Activated B cell treated with CpG ODN at 0.5 μM for 24 hours (primary cell): ENCODE results near the gene VSIG10L2. TPM values are rescaled to one million over a fixed set of nuclear protein-coding genes. Genes with fewer than 3 reads are reported as not detected.

Source experiments
- ATAC-seq: fragments of 200-7000 bp; cut with Tn5 transposase; one replicate; pipeline ENCODE4 v1.10.0; 2021; ENCODE audit warnings: low read depth, mild to moderate bottlenecking, moderate library complexity
- CTCF ChIA-PET: fragments of 350-600 bp; sonication (Branson Sonifier 250); formaldehyde crosslinking; loops from one replicate; lab custom pipeline; 2021; ENCODE audit warnings: antibody characterized with exemption; lab: Charles Lee
- POLR2A ChIA-PET: fragments of 350-600 bp; sonication (Branson Sonifier 250); formaldehyde crosslinking; loops from one replicate; lab custom pipeline; 2021; ENCODE audit warnings: antibody characterized with exemption; lab: Charles Lee
- DNase-seq: peaks from one replicate; pipeline ENCODE4 v3.0.0; 2022
- H3K27ac Mint-ChIP-seq: one replicate; pipeline ENCODE4 v1.8.0; 2020; ENCODE audit warnings: mixed read lengths
- H3K27me3 Mint-ChIP-seq: one replicate; pipeline ENCODE4 v1.8.0; 2021; ENCODE audit warnings: mixed read lengths
- H3K36me3 Mint-ChIP-seq: one replicate; pipeline ENCODE4 v1.8.0; 2021; ENCODE audit warnings: low read depth, mixed read lengths
- H3K4me1 Mint-ChIP-seq: one replicate; pipeline ENCODE4 v1.8.0; 2021; ENCODE audit warnings: mixed read lengths
- H3K4me3 Mint-ChIP-seq: one replicate; pipeline ENCODE4 v1.8.0; 2020; ENCODE audit warnings: mild to moderate bottlenecking, mixed read lengths
- H3K9me3 Mint-ChIP-seq: one replicate; pipeline ENCODE4 v1.8.0; 2020; ENCODE audit warnings: mixed read lengths
- intact Hi-C: fragments of 100-400 bp; cut with micrococcal nuclease; formaldehyde crosslinking; loops from one replicate; pipeline ENCODE4 v1.15.1; 2024
- total RNA-seq: library from RNA; stranded (reverse); gene quantifications from 2 replicates; pipeline ENCODE4 v1.2.3, GENCODE V29; 2022
- TF ChIP-seq, protein P1 (sequence below): fragments of 200-600 bp; IDR thresholded peaks from one replicate; pipeline ENCODE4 v1.8.0; 2022; ENCODE audit warnings: antibody characterized with exemption, mild to moderate bottlenecking

VSIG10L2 gene
- total RNA-seq, 1 donor from 2014 or later = not detected

DNA sequence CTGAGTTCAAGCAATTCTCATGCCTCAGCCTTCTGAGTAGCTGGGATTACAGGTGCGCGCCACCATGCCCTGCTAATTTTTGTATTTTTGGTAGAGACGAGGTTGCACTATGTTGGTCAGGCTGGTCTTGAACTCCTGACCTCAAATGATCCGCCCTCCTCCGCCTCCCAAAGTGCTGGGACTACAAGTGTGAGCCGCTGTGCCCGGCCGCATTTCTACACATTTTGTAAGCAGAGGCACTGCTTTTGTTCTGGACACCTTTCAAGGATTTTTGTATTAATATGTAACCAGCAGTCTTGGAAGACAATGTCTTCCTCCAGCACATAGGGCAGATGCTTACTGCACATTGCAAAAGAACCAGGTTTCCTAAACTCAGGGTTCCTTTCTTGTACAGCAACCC, 11.4 kb upstream of the VSIG10L2 start:
- TF ChIP-seq, protein P1, sequence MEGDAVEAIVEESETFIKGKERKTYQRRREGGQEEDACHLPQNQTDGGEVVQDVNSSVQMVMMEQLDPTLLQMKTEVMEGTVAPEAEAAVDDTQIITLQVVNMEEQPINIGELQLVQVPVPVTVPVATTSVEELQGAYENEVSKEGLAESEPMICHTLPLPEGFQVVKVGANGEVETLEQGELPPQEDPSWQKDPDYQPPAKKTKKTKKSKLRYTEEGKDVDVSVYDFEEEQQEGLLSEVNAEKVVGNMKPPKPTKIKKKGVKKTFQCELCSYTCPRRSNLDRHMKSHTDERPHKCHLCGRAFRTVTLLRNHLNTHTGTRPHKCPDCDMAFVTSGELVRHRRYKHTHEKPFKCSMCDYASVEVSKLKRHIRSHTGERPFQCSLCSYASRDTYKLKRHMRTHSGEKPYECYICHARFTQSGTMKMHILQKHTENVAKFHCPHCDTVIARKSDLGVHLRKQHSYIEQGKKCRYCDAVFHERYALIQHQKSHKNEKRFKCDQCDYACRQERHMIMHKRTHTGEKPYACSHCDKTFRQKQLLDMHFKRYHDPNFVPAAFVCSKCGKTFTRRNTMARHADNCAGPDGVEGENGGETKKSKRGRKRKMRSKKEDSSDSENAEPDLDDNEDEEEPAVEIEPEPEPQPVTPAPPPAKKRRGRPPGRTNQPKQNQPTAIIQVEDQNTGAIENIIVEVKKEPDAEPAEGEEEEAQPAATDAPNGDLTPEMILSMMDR = no peak
- no peaks in the 10 kb centered on the region for H3K4me1 Mint-ChIP-seq
- H3K4me3 Mint-ChIP-seq = no peak overlapping the region
- ChIA-PET POLR2A (no interaction called here), CTCF (no interaction called here)
- peaks cover 15% of the 10 kb centered on the region for H3K27me3 Mint-ChIP-seq
- ATAC-seq (no peak), DNase-seq (no peak)
- no peaks in the 10 kb centered on the region for H3K36me3 Mint-ChIP-seq
- intact Hi-C loops = no loop called here
- no peaks in the 10 kb centered on the region for H3K9me3 Mint-ChIP-seq
- H3K27ac Mint-ChIP-seq = no peak overlapping the region

DNA sequence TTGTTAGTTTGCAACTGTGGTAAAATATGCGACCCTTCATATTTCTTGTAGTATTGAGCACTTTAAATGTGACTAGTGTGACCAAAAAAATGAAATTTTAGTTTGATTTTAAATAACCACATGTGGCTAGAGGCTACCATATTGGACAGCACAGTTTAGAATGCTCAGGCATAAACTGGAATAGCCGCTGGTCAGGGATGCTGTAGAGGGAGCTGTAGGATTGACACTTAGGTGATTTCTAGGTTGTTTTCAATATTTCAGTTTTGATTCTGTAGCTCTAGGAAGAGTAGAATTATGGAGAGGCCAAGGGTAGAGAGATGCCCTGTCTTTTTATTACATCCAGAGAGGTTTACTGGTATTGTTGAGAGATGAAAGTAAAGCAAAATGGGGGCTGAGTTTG, 10.8 kb upstream of the VSIG10L2 start:
- Mint-ChIP-seq H3K4me1 (no peaks in the 10 kb centered on the region), H3K9me3 (no peaks in the 10 kb centered on the region), H3K36me3 (no peaks in the 10 kb centered on the region), H3K27me3 (peaks cover 10% of the 10 kb centered on the region), H3K4me3 (no peak overlapping the region), H3K27ac (no peak overlapping the region)
- TF ChIP-seq, protein P1 = no peak
- ATAC-seq = no peak
- no peak for DNase-seq
- POLR2A ChIA-PET = no interaction called here
- CTCF ChIA-PET = no interaction called here
- intact Hi-C loops = no loop called here

DNA sequence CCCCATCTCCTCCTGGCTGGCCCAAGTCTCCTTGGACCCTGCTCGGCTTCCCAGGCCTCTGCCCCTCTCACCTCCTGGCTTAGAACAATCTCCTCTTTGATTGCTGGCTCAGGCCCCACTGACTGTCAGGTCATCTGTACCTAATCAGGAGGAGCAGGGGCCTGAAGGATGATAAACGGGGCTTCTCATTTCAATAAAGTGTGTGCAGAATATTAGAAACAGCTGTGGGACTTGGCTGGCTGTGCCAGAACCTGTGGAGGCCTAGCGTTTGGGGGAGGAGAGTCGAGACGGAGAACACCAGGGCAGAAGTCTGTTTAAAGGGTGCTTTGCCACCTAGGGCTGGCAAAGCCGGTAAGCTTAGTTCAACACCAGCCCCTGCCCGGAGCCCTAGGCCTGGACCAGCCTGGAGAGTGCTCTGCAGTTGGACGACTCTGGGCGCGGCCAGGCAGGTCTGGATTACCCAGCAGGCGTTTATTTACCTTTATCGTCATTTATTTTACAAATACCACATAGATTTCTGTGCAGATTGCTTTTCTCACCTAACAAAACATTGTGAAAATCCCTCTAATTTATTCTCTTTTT, 10.1 kb upstream of the VSIG10L2 start:
- ChIA-PET CTCF (no interaction called here), POLR2A (no interaction called here)
- TF ChIP-seq, protein P1 = no peak
- peaks cover 9% of the 10 kb centered on the region for H3K27me3 Mint-ChIP-seq
- no peak overlapping the region for H3K27ac Mint-ChIP-seq
- H3K36me3 Mint-ChIP-seq = no peaks in the 10 kb centered on the region
- ATAC-seq (no peak), DNase-seq (no peak)
- H3K9me3 Mint-ChIP-seq = no peaks in the 10 kb centered on the region
- H3K4me3 Mint-ChIP-seq = no peak overlapping the region
- H3K4me1 Mint-ChIP-seq = no peaks in the 10 kb centered on the region
- intact Hi-C loops = no loop called here

DNA sequence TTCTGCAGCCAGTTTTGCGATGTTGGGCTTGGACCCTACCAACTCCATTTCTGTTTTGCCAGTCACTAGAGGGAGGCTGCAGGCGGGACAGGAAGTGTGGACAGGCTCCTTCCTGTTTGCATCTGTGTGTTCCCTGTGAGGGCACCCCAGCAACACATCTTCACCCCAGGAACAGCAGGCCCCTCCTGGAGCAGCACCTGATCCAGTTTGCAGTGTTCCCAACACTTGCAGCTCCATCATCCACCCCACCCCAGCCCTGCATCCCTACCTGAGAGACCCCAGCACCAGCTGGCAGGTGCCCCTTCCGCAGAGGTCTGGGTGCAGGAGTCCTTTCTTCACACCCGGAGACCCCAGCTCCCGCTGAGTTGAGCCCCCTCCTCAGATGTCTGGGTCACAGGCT, 7.4 kb upstream of the VSIG10L2 start:
- intact Hi-C loops = no loop called here
- ATAC-seq (no peak), DNase-seq (no peak)
- Mint-ChIP-seq H3K27me3 (peaks cover 2% of the 10 kb centered on the region), H3K27ac (no peak overlapping the region), H3K4me3 (no peak overlapping the region), H3K36me3 (no peaks in the 10 kb centered on the region), H3K4me1 (no peaks in the 10 kb centered on the region), H3K9me3 (no peaks in the 10 kb centered on the region)
- ChIA-PET CTCF (no interaction called here), POLR2A (no interaction called here)
- TF ChIP-seq, protein P1 = no peak

DNA sequence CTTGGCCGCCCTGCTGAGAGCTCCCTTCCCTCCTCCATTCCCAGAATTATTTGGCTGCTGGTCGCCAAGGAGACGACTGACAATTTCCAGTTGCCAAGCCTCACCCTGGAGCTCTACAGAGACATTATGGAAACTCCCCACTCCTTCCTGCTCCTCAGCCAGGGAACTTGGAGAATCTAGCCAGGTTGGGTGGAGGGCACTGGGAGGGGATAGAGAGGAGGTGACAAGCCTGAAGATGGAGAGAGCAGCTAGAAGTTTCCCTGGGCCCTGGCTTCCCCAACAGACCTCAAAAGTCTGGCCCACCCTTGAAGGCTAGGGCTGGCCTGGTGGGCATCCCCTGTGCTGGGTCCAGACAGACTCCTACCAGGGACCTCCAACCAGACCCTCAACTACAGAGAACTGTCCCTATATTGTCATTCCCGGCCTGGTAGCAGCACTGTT, 6.7 kb upstream of the VSIG10L2 start:
- ChIA-PET CTCF (no interaction called here), POLR2A (no interaction called here)
- TF ChIP-seq, protein P1 = no peak
- no peak for DNase-seq
- H3K4me3 Mint-ChIP-seq = no peak overlapping the region
- H3K9me3 Mint-ChIP-seq = no peaks in the 10 kb centered on the region
- no peak overlapping the region for H3K27ac Mint-ChIP-seq
- no peaks in the 10 kb centered on the region for H3K36me3 Mint-ChIP-seq
- intact Hi-C loops = no loop called here
- H3K4me1 Mint-ChIP-seq = no peaks in the 10 kb centered on the region
- no peak for ATAC-seq
- H3K27me3 Mint-ChIP-seq = peaks cover 2% of the 10 kb centered on the region
